ENCODE results near the gene C4orf33.

The C4orf33 gene

DNA sequence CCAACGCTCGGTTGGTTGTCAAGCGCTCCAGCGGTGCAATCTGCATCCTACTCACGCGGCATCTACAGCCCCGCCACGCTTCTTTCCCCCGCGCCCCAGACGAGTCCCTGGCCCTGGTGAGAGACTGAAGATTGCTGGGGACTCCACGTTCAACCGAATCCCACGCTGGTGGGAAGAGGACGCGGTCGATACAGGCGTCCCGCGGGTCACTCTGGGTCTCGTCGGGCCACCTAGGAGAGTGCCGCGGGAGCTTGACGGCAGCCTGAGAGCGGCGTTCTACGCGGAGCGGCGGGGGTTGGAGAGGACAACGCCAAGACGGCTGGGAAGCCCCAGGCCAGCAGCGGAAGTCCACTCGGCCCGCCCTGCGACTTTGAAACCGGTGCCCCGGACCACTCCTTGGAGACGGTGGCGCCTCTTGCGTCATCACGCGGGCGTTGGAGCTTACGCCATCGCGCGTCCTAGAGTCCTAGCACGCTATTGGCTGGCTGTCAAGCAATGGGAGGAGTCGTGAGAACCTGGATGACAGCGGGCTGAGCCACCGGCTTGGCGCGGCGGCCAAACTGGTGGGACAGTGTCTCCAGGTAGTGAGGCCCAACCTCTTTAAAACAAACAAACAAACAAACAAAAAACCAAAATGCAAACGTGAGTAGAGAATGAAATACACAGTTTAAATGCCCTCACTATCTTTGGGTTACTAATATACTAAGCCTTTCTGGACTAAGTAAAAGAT lies 2.6 kb upstream of the C4orf33 start, which contains the start of gene SCLT1:
Gene SCLT1 (minus strand): TSS at position 349 of the 730 bp plus-strand sequence. CDS start 436 bp downstream, outside the sequence.
- Histone ChIP-seq H3K18ac (ENCODE audit: low read depth in 1 of 2, low read length in 2 of 2) (peak within 1 kb of the TSS; percentile 84 to 98), H2BK5ac (ENCODE audit: low read depth, low read length, poor library complexity, severe bottlenecking) (peak within 1 kb of the TSS; percentile 74), H2BK15ac (ENCODE audit: low read depth, poor library complexity, severe bottlenecking) (peak within 1 kb of the TSS; percentile 56), H3K4me3 (ENCODE audit: insufficient read depth in 1 of 2, low read depth in 1 of 2, low read length in 2 of 2) (peak within 1 kb of the TSS; percentile 93 to 97), H4K8ac (ENCODE audit: low read length) (peak within 1 kb of the TSS; percentile 72), H2AK5ac (ENCODE audit: low read length, severe bottlenecking) (no peak within 1 kb of the TSS), H2BK12ac (ENCODE audit: low read length in 2 of 2) (peak within 1 kb of the TSS in 1 of 2 experiments; percentile 92), H3K27me3 (ENCODE audit: control insufficient read depth in 1 of 2, insufficient read depth in 1 of 2, low read length in 2 of 2) (no peaks in the 10 kb centered on the region), H3K9ac (ENCODE audit: low read length) (peak within 1 kb of the TSS; percentile 97), H3K27ac (ENCODE audit: low read length, poor library complexity, severe bottlenecking) (peak within 1 kb of the TSS; percentile 89), H3K23ac (ENCODE audit: low read length in 2 of 2) (peak within 1 kb of the TSS in 1 of 2 experiments; percentile 78), H2BK120ac (ENCODE audit: low read depth, low read length) (no peak within 1 kb of the TSS), H3K9me3 (ENCODE audit: control insufficient read depth, low read length) (no peaks in the 10 kb centered on the region), H3K4me1 (ENCODE audit: control insufficient read depth, insufficient read depth, low read depth, low read length) (no peaks in the 10 kb centered on the region), H3K14ac (ENCODE audit: low read length in 2 of 2) (peak within 1 kb of the TSS in 1 of 2 experiments; percentile 86), H3K36me3 (ENCODE audit: control insufficient read depth in 1 of 2, insufficient read depth in 2 of 2, low read depth in 1 of 2, low read length in 2 of 2) (no peaks in the 10 kb centered on the region), H2AFZ (ENCODE audit: low read depth, low read length) (peak within 1 kb of the TSS; percentile 100), H3K4me2 (ENCODE audit: low read length, poor library complexity, severe bottlenecking) (peak within 1 kb of the TSS; percentile 80), H4K91ac (ENCODE audit: low read length) (no peak within 1 kb of the TSS), H3K79me1 (replicated peaks; ENCODE audit: low read length, poor library complexity, severe bottlenecking) (no peaks in the 10 kb centered on the region), H3K4ac (ENCODE audit: low read depth in 1 of 2, low read length in 2 of 2) (peak within 1 kb of the TSS in 1 of 2 experiments; percentile 91)
- DNase-seq = peak; percentile 99
- WGBS = under 1% methylated on average over 51 of the region's 57 CpGs

DNA sequence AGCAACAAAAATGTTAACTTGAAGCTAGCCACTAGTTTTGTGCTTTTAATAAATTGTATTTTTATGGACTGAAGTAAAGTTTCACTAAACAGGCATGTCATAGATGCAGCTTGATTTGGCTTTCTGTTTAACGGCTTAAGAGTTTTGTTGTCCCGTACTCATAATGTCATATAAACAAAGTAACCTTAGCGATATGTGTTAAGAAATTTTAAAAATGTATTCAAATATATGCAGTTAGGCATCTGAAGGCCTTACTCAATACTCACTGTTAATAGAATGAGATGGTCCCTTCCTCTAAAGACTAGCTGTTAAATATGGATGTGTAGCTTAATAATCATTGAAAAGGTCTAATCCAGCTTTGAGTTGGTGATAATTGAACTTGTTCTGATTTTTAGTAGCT lies 1.6 kb upstream of the C4orf33 start:
- H2BK15ac ChIP-seq (ENCODE audit: low read depth, poor library complexity, severe bottlenecking) = no peak overlapping the region
- no peak overlapping the region for H3K14ac ChIP-seq (ENCODE audit: low read length in 2 of 2)
- no peaks in the 10 kb centered on the region for H3K27me3 ChIP-seq (ENCODE audit: control insufficient read depth in 1 of 2, insufficient read depth in 1 of 2, low read length in 2 of 2)
- H3K23ac ChIP-seq (ENCODE audit: low read length in 2 of 2) = no peak overlapping the region
- DNase-seq = peak; percentile 20
- H2BK5ac ChIP-seq (ENCODE audit: low read depth, low read length, poor library complexity, severe bottlenecking) = no peak overlapping the region
- H3K36me3 ChIP-seq (ENCODE audit: control insufficient read depth in 1 of 2, insufficient read depth in 2 of 2, low read depth in 1 of 2, low read length in 2 of 2) = no peaks in the 10 kb centered on the region
- no peak overlapping the region for H4K91ac ChIP-seq (ENCODE audit: low read length)
- peak overlapping the region; percentile 97 for H3K9ac ChIP-seq (ENCODE audit: low read length)
- peak overlapping the region in 1 of 2 experiments; percentile 97 for H3K4me3 ChIP-seq (ENCODE audit: insufficient read depth in 1 of 2, low read depth in 1 of 2, low read length in 2 of 2)
- no peak overlapping the region for H3K18ac ChIP-seq (ENCODE audit: low read depth in 1 of 2, low read length in 2 of 2)
- no peak overlapping the region for H3K4me2 ChIP-seq (ENCODE audit: low read length, poor library complexity, severe bottlenecking)
- H2BK120ac ChIP-seq (ENCODE audit: low read depth, low read length) = no peak overlapping the region
- H3K9me3 ChIP-seq (ENCODE audit: control insufficient read depth, low read length) = no peaks in the 10 kb centered on the region
- no CpG with 5 or more reads among the region's 3 CpGs for WGBS
- no peak overlapping the region for H4K8ac ChIP-seq (ENCODE audit: low read length)
- H3K27ac ChIP-seq (ENCODE audit: low read length, poor library complexity, severe bottlenecking) = no peak overlapping the region
- no peaks in the 10 kb centered on the region for H3K4me1 ChIP-seq (ENCODE audit: control insufficient read depth, insufficient read depth, low read depth, low read length)
- H2AFZ ChIP-seq (ENCODE audit: low read depth, low read length) = no peak overlapping the region
- H3K79me1 ChIP-seq (replicated peaks; ENCODE audit: low read length, poor library complexity, severe bottlenecking) = no peaks in the 10 kb centered on the region
- no peak overlapping the region for H2AK5ac ChIP-seq (ENCODE audit: low read length, severe bottlenecking)
- H3K4ac ChIP-seq (ENCODE audit: low read depth in 1 of 2, low read length in 2 of 2) = no peak overlapping the region
- no peak overlapping the region for H2BK12ac ChIP-seq (ENCODE audit: low read length in 2 of 2)

DNA sequence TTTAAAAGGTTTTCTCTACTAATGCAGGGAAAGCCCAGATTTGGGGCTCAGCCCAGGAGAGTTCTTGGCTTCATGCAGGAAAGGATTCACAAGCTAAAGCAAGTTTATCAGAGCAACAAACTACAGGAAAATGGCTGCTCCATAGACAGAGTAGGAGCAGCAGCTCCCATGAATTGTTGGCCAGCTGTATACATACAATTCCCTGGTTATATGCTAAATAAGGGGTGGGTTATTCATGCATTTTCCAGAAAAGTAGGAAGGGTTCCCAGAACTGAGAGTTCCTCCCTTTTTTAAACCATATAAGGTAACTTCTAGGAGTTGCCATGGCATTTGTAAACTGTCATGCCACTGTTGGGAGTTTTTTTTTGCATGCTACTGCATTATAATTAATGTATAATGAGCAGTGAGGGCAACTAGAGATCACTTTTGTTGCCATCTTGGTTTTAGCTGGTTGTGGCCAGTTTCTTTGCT lies 2.6 kb downstream of the C4orf33 start:
- Histone ChIP-seq H3K4me3 (ENCODE audit: insufficient read depth in 1 of 2, low read depth in 1 of 2, low read length in 2 of 2) (no peak overlapping the region), H2BK5ac (ENCODE audit: low read depth, low read length, poor library complexity, severe bottlenecking) (no peak overlapping the region), H3K9me3 (ENCODE audit: control insufficient read depth, low read length) (no peaks in the 10 kb centered on the region), H3K36me3 (ENCODE audit: control insufficient read depth in 1 of 2, insufficient read depth in 2 of 2, low read depth in 1 of 2, low read length in 2 of 2) (peaks cover 0 to 3% of the 10 kb centered on the region in 2 experiments), H3K18ac (ENCODE audit: low read depth in 1 of 2, low read length in 2 of 2) (no peak overlapping the region), H3K9ac (ENCODE audit: low read length) (no peak overlapping the region), H3K4me2 (ENCODE audit: low read length, poor library complexity, severe bottlenecking) (no peak overlapping the region), H3K27me3 (ENCODE audit: control insufficient read depth in 1 of 2, insufficient read depth in 1 of 2, low read length in 2 of 2) (no peaks in the 10 kb centered on the region), H2AFZ (ENCODE audit: low read depth, low read length) (no peak overlapping the region), H3K14ac (ENCODE audit: low read length in 2 of 2) (no peak overlapping the region), H2BK15ac (ENCODE audit: low read depth, poor library complexity, severe bottlenecking) (no peak overlapping the region), H4K91ac (ENCODE audit: low read length) (no peak overlapping the region), H3K23ac (ENCODE audit: low read length in 2 of 2) (no peak overlapping the region), H2BK12ac (ENCODE audit: low read length in 2 of 2) (no peak overlapping the region), H3K4ac (ENCODE audit: low read depth in 1 of 2, low read length in 2 of 2) (no peak overlapping the region), H3K27ac (ENCODE audit: low read length, poor library complexity, severe bottlenecking) (no peak overlapping the region), H2BK120ac (ENCODE audit: low read depth, low read length) (no peak overlapping the region), H3K79me1 (replicated peaks; ENCODE audit: low read length, poor library complexity, severe bottlenecking) (peaks cover 3% of the 10 kb centered on the region), H2AK5ac (ENCODE audit: low read length, severe bottlenecking) (no peak overlapping the region), H4K8ac (ENCODE audit: low read length) (no peak overlapping the region), H3K4me1 (ENCODE audit: control insufficient read depth, insufficient read depth, low read depth, low read length) (no peaks in the 10 kb centered on the region)
- no peak for DNase-seq

- no peak for DNase-seq
- H2AFZ ChIP-seq (ENCODE audit: low read depth, low read length) = no peak overlapping the region
- H2BK12ac ChIP-seq (ENCODE audit: low read length in 2 of 2) = no peak overlapping the region
- H2AK5ac ChIP-seq (ENCODE audit: low read length, severe bottlenecking) = no peak overlapping the region
- H3K9ac ChIP-seq (ENCODE audit: low read length) = no peak overlapping the region
- no peak overlapping the region for H3K4ac ChIP-seq (ENCODE audit: low read depth in 1 of 2, low read length in 2 of 2)
- no peak overlapping the region for H2BK15ac ChIP-seq (ENCODE audit: low read depth, poor library complexity, severe bottlenecking)
- H2BK120ac ChIP-seq (ENCODE audit: low read depth, low read length) = no peak overlapping the region
- H3K18ac ChIP-seq (ENCODE audit: low read depth in 1 of 2, low read length in 2 of 2) = no peak overlapping the region
- H3K4me3 ChIP-seq (ENCODE audit: insufficient read depth in 1 of 2, low read depth in 1 of 2, low read length in 2 of 2) = no peak overlapping the region
- H3K23ac ChIP-seq (ENCODE audit: low read length in 2 of 2) = no peak overlapping the region
- H3K9me3 ChIP-seq (ENCODE audit: control insufficient read depth, low read length) = no peaks in the 10 kb centered on the region
- no peak overlapping the region for H2BK5ac ChIP-seq (ENCODE audit: low read depth, low read length, poor library complexity, severe bottlenecking)
- H4K8ac ChIP-seq (ENCODE audit: low read length) = no peak overlapping the region
- no peak overlapping the region for H3K27ac ChIP-seq (ENCODE audit: low read length, poor library complexity, severe bottlenecking)
- no peaks in the 10 kb centered on the region for H3K36me3 ChIP-seq (ENCODE audit: control insufficient read depth in 1 of 2, insufficient read depth in 2 of 2, low read depth in 1 of 2, low read length in 2 of 2)
- no peaks in the 10 kb centered on the region for H3K4me1 ChIP-seq (ENCODE audit: control insufficient read depth, insufficient read depth, low read depth, low read length)
- no peak overlapping the region for H3K14ac ChIP-seq (ENCODE audit: low read length in 2 of 2)
- H3K27me3 ChIP-seq (ENCODE audit: control insufficient read depth in 1 of 2, insufficient read depth in 1 of 2, low read length in 2 of 2) = no peaks in the 10 kb centered on the region
- H3K79me1 ChIP-seq (replicated peaks; ENCODE audit: low read length, poor library complexity, severe bottlenecking) = no peaks in the 10 kb centered on the region
- H3K4me2 ChIP-seq (ENCODE audit: low read length, poor library complexity, severe bottlenecking) = no peak overlapping the region
- 90% methylated on average over 3 of the region's 3 CpGs for WGBS
- H4K91ac ChIP-seq (ENCODE audit: low read length) = no peak overlapping the region
Observed at GRCh38 chr4:129109965-129110824, 14.2 kb downstream of the C4orf33 start.

Measured in mesenchymal stem cell (in vitro differentiated cells and primary cell).